T-helper 9 cell (primary cell): ENCODE results near the gene PPP2R5D.
A peak's percentile ranks its signal among the peaks of the same experiment; 100 is the strongest.
"Not testable (repeated sequence)": the region's sequence is repeated elsewhere in the genome, so short reads cannot be mapped to it uniquely, and the experiment has no call there.

ENCODE experiments used
- DNase-seq: peaks from one replicate; pipeline ENCODE4 v3.0.0-alpha.2; 2020
- total RNA-seq, 2 donors: gene quantifications; one replicate each; lab custom pipeline; 2026; lab: John Stamatoyannopoulos, UW

Gene PPP2R5D
- total RNA-seq, result 39.6 to 70.4 reads per million in 2 donors

DNA sequence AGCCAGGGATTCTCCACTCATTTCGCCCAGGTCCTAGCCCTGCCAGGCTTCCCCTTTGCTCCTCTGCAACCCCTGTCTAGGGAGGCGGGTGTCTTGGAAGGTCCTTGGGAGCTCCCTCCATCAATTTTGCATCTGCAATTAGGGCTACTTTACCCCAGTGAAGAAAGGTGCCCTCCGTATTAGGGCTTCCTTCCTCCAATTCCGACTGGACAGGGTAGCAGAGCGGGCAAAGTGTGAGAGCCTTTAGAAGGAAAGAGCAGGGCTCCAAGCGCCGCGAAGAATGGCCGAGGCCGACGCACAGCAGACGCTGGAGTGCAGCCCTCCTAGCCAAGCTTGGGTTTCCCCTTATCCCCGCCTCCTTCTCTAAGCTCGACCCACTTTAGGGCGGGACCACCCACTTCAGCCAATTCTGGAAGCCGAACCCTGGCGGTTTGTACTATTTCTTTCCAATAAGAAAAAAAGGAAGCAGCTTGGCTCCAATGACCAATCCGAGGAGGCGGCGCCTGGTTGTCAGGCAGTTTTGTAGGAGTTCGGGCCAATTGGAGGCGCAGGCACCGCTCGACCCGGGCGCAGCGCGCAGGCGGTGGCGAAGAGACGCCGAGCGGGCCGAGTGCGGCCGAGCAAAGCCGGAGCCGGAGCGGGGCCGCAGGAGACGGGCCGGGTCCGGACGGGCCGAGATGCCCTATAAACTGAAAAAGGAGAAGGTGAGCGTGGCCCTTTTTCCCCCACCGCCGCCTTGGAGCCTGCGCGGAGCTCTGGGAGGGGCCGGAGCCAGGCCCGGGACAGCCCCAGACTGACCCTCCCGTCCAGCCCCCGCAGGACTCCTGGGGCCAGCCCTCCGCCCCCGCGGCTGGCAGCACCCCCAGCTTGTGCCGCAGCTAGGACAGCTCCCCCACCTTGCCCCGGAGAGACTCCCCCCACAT, at the start of gene PPP2R5D:
PPP2R5D (plus strand) TSS at position 570 of the 923 bp plus-strand sequence; CDS start at position 678, 108 bp downstream.
- DNase-seq, result peak; percentile 92

DNA sequence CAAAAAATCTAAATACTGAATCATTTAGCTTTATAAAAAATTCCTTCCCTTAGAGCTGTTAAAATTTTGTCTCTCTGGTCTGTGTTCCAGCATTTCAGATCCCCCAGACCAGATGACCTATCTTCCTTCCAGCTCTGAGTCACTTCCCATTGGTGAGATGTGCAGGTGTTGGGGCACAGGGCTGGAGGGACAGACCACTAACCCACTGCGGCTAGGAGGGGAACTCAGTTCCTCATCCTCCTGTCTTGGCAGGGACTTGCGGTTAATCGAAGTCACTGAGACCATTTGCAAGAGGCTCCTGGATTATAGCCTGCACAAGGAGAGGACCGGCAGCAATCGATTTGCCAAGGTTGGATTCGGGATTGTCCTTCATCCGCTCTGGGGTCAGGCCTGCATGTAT, 49.0 kb upstream of the PPP2R5D start:
- DNase-seq, result no peak

DNA sequence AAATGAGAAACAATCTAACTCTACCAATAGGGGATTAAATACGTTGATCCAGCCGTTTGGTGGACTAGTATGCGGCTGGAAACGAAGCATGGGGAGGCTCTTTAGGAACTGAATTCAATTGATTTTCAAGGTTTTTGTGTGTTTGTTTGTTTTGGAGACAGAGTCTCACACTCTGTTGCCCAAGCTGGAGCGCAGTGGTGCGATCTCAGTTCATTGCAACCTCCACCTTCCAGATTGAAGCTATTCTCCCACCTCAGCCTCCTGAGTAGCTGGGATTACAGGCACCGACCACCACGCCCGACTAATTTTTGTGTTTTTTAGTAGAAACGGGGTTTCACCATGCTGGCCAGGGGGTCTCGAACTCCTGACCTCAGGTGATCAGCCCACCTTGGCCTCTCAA, 48.0 kb upstream of the PPP2R5D start:
- no peak for DNase-seq

GRCh38 chr6:42937548-42938427, 46.6 kb upstream of the PPP2R5D start:
- DNase-seq, result no peak

DNA sequence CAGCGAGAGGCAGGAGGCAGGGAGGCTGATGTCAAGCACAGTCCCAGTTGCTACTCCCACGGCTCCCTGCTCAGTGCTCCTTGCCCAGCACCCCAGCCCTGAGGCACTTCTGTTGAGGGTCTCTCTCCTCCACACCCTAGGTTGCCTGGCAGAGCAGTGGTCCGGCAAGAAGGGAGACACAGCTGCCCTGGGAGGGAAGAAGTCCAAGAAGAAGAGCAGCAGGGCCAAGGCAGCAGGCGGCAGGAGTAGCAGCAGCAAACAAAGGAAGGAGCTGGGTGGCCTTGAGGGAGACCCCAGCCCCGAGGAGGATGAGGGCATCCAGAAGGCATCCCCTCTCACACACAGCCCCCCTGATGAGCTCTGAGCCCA, 46.0 kb upstream of the PPP2R5D start:
- DNase-seq, result no peak

DNA sequence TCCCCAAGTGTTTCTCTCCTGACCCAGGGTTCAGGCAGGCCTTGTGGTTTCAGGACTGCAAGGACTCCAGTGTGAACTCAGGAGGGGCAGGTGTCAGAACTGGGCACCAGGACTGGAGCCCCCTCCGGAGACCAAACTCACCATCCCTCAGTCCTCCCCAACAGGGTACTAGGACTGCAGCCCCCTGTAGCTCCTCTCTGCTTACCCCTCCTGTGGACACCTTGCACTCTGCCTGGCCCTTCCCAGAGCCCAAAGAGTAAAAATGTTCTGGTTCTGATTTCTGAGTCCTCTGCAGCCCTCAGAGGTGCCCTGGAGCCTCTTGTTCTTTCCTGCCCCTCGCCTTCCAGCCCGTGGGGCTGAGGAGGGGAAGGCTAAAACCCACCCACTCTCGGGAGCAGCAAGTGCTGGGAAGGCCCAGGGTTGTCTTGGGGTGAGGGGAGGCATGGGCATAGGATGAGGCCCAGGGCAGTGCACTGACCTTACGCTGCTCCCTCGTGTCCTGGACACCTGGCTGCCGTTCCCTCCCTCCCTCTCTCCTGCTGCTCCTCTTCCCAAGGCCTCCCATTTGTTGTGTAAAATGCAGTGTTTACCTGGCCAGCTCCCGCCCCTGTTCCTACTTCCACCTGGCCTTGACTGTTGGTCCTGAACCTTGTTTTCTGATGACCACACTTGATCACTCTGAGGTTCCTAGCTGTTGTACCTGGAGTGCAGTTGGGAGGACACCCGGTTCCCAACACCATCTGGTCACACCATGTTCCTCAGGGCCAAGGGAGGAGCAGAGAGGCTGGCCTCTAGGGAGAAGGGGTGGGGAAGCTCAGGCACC, 45.2 kb upstream of the PPP2R5D start:
- no peak for DNase-seq

DNA sequence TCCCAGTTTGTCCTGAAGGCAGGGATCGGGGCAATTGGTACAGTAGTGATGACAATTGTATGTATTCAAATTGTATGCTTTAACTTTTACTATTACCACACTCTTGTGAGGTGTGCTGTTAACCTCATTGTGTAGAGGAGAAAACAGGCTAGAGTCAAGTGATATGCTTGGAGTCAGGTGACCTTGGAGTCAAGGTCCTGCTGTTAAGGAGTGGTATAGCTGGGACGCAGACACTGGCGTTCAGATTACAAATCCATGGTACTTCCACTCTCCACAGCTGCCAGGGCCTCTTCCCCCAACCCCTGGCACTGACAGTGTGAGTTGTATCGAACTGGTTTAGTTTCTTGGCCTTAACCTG, 44.6 kb upstream of the PPP2R5D start:
- no peak for DNase-seq

GRCh38 chr6:42940493-42941045, 43.8 kb upstream of the PPP2R5D start:
- DNase-seq, result no peak

DNA sequence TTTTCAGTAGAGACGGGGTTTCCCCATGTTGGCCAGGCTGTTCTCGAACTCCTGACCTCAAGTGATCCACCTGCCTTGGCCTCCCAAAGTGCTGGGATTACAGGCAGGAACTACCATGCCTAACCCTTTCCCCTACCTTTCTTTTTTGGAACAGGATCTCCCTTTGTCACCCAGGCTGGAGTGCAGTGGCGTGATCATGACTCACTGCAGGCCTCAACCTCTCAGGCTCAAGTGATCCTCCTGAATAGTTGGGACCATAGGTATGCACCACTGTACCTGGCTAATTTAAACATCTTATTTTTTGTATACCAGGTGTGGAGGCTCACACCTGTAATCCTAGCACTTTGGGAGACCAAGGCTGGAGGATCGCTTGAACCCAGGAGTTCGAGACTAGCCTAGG, 43.0 kb upstream of the PPP2R5D start:
- DNase-seq, result not testable (repeated sequence)

- no peak for DNase-seq
These were observed 41.9 kb upstream of the PPP2R5D start for GRCh38 chr6:42942444-42942843.

- no peak for DNase-seq
These were observed 36.4 kb upstream of the PPP2R5D start for GRCh38 chr6:42947950-42948349.

- DNase-seq, result no peak
These were observed 32.0 kb upstream of the PPP2R5D start for GRCh38 chr6:42952389-42952788.

DNA sequence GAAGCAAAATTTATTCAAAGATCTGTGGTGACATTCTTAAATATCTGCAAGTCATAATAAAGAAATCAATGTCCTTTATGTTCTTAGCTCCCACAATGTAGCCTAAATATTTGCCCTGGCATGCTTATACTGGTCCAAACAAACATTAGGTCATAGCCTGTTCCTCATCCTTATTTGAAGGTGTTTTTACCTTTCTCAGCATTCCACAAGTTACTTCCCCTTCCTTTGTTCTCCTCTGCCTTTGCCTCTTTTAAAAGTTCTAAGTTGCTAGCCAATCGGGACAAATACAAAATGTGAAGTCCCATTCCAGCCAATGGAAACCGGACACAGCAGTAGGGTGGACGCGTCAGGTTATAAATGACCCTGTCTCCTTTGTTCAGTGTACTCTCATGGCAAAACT, 30.0 kb upstream of the PPP2R5D start:
- not testable (repeated sequence) for DNase-seq

DNA sequence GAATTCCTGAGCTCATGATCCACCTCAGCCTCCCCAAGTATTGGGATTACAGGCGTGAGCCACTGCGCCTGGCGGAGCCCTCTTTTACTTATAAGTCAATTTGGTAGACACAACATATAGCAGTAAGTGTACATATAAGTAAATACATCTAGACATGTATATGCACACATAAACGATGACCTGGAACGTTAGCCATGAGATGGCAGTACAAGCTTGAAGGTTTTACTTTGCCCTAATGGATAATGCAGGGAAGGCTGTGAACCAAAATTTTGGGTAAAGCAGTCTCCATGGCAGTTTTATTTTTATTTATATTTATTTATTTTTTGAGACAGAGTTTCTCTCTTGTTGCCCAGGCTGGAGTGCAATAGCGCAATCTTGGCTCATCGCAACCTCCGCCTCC, 26.2 kb upstream of the PPP2R5D start:
- DNase-seq, result no peak

- DNase-seq, result no peak
These were observed 24.5 kb upstream of the PPP2R5D start for GRCh38 chr6:42959917-42960242.

- peak; percentile 21 for DNase-seq
These were observed 23.9 kb upstream of the PPP2R5D start, which contains the start of gene GNMT for GRCh38 chr6:42960243-42961019. Gene GNMT, plus strand, starts transcription at chr6:42960754. Its CDS starts 14 bp downstream, at chr6:42960768.

- DNase-seq, result no peak
These were observed 23.3 kb upstream of the PPP2R5D start for GRCh38 chr6:42961020-42961470.

- no peak for DNase-seq
These were observed 22.3 kb upstream of the PPP2R5D start for GRCh38 chr6:42962096-42962495.

DNA sequence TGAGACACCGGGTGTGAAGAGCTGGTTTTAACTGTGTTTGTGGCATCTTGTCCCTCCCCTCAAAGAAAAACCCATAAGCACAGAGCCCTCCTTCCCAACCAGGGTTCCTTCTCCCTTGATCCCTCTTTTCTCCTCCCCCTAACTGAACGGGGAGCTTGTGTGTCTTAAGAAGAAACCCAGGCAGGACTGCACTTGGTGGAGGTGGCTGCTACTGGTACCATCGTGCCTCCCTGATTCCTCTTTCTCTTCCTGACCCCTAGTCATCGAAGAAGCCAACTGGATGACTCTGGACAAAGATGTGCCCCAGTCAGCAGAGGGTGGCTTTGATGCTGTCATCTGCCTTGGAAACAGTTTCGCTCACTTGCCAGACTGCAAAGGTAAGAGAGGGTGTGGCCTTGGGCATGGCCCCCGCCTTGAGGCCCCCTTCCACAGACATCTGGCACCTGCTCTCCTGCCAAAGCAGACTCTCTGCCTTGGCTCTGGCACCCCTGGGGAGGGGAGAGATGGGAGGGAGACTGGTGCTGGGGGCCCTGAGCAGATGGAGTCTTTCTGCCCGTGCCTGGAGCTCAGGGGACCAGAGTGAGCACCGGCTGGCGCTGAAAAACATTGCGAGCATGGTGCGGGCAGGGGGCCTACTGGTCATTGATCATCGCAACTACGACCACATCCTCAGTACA, 21.7 kb upstream of the PPP2R5D start:
- DNase-seq, result no peak

DNA sequence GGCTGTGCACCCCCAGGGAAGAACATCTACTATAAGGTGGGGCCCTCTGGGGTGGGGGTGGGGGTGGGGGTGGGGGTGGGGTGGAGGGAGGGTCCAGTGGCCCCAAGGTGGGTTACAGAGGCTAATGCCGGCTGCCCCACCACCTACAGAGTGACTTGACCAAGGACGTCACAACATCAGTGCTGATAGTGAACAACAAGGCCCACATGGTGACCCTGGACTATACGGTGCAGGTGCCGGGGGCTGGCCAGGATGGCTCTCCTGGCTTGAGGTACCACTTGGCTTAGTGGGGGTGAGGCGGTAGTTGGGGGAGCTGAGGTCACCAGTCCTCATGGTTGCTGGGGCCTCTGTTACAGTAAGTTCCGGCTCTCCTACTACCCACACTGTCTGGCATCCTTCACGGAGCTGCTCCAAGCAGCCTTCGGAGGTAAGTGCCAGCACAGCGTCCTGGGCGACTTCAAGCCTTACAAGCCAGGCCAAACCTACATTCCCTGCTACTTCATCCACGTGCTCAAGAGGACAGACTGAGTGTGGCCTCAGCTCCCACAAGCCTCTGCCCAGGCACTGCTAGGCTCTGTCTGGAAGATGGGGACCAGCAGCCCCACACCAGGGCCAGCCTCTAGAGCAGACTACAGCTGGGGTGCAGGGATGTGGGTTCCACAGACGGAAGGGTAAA, 21.1 kb upstream of the PPP2R5D start:
- DNase-seq, result no peak
